ENCODE results near the gene DAB2. TPM values are rescaled to one million over a fixed set of nuclear protein-coding genes. Genes with fewer than 3 reads are reported as not detected.
"Not testable (repeated sequence)": the region's sequence is repeated elsewhere in the genome, so short reads cannot be mapped to it uniquely, and the experiment has no call there.

DAB2 gene
- total RNA-seq, 1 donor from 2014 or later = 195 TPM

- H3K9me3 Mint-ChIP-seq (ENCODE audit: unreplicated experiment) = no peaks in the 10 kb centered on the region
- peaks cover 52% of the 10 kb centered on the region for H3K27me3 Mint-ChIP-seq (ENCODE audit: unreplicated experiment)
- no peaks in the 10 kb centered on the region for H3K4me1 Mint-ChIP-seq (ENCODE audit: unreplicated experiment)
- TF ChIP-seq CTCF (IDR thresholded peaks at IDR 0.05) = no peak
- DNase-seq (ENCODE audit: extremely low spot score, unreplicated experiment) = no peak
- no peak overlapping the region for H3K4me3 Mint-ChIP-seq (ENCODE audit: unreplicated experiment)
- no peak overlapping the region for H3K27ac Mint-ChIP-seq (ENCODE audit: unreplicated experiment)
- no peaks in the 10 kb centered on the region for H3K36me3 Mint-ChIP-seq (ENCODE audit: unreplicated experiment)
Measured at GRCh38 chr5:39341896-39342295, 82.9 kb downstream of the DAB2 start.

GRCh38 chr5:39340506-39340905, 84.3 kb downstream of the DAB2 start:
- no peak overlapping the region for H3K4me3 Mint-ChIP-seq (ENCODE audit: unreplicated experiment)

GRCh38 chr5:39337252-39337915, 87.4 kb downstream of the DAB2 start:
- H3K27ac Mint-ChIP-seq (ENCODE audit: unreplicated experiment) = no peak overlapping the region
- TF ChIP-seq CTCF (IDR thresholded peaks at IDR 0.05) = no peak
- no peak for DNase-seq (ENCODE audit: extremely low spot score, unreplicated experiment)
- H3K9me3 Mint-ChIP-seq (ENCODE audit: unreplicated experiment) = no peaks in the 10 kb centered on the region
- no peak overlapping the region for H3K4me3 Mint-ChIP-seq (ENCODE audit: unreplicated experiment)
- H3K27me3 Mint-ChIP-seq (ENCODE audit: unreplicated experiment) = peaks cover 44% of the 10 kb centered on the region
- no peaks in the 10 kb centered on the region for H3K4me1 Mint-ChIP-seq (ENCODE audit: unreplicated experiment)
- H3K36me3 Mint-ChIP-seq (ENCODE audit: unreplicated experiment) = no peaks in the 10 kb centered on the region

More at GRCh38 chr5:39340506-39340905, 84.3 kb downstream of the DAB2 start:
- Mint-ChIP-seq H3K4me1 (ENCODE audit: unreplicated experiment) (no peaks in the 10 kb centered on the region), H3K9me3 (ENCODE audit: unreplicated experiment) (no peaks in the 10 kb centered on the region), H3K27me3 (ENCODE audit: unreplicated experiment) (peaks cover 50% of the 10 kb centered on the region), H3K27ac (ENCODE audit: unreplicated experiment) (no peak overlapping the region), H3K36me3 (ENCODE audit: unreplicated experiment) (no peaks in the 10 kb centered on the region)
- no peak for DNase-seq (ENCODE audit: extremely low spot score, unreplicated experiment)
- TF ChIP-seq CTCF (IDR thresholded peaks at IDR 0.05) = no peak

GRCh38 chr5:39334296-39334695, 90.5 kb downstream of the DAB2 start:
- not testable (repeated sequence) for DNase-seq (ENCODE audit: extremely low spot score, unreplicated experiment); H3K36me3 Mint-ChIP-seq (ENCODE audit: unreplicated experiment); H3K4me1 Mint-ChIP-seq (ENCODE audit: unreplicated experiment); H3K4me3 Mint-ChIP-seq (ENCODE audit: unreplicated experiment); H3K9me3 Mint-ChIP-seq (ENCODE audit: unreplicated experiment); H3K27ac Mint-ChIP-seq (ENCODE audit: unreplicated experiment)
- H3K27me3 Mint-ChIP-seq (ENCODE audit: unreplicated experiment) = peaks cover 51% of the 10 kb centered on the region

- Mint-ChIP-seq H3K27me3 (ENCODE audit: unreplicated experiment) (peaks cover 45% of the 10 kb centered on the region), H3K27ac (ENCODE audit: unreplicated experiment) (no peak overlapping the region), H3K4me3 (ENCODE audit: unreplicated experiment) (no peak overlapping the region), H3K9me3 (ENCODE audit: unreplicated experiment) (no peaks in the 10 kb centered on the region), H3K4me1 (ENCODE audit: unreplicated experiment) (no peaks in the 10 kb centered on the region), H3K36me3 (ENCODE audit: unreplicated experiment) (no peaks in the 10 kb centered on the region)
- TF ChIP-seq CTCF (IDR thresholded peaks at IDR 0.05) = no peak
- no peak for DNase-seq (ENCODE audit: extremely low spot score, unreplicated experiment)
Measured at GRCh38 chr5:39333104-39333503, 91.7 kb downstream of the DAB2 start.
